GM21526 (cell line): Measurements from ENCODE around the gene TOR1A.

Experiments
- ATAC-seq: cut with Tn5 transposase; IDR thresholded peaks from one replicate; pipeline ENCODE4 v1.9.1; 2021; ENCODE audit warnings: moderate library complexity; ENCODE audit not compliant: unreplicated experiment, low FRiP score

The TOR1A gene

DNA sequence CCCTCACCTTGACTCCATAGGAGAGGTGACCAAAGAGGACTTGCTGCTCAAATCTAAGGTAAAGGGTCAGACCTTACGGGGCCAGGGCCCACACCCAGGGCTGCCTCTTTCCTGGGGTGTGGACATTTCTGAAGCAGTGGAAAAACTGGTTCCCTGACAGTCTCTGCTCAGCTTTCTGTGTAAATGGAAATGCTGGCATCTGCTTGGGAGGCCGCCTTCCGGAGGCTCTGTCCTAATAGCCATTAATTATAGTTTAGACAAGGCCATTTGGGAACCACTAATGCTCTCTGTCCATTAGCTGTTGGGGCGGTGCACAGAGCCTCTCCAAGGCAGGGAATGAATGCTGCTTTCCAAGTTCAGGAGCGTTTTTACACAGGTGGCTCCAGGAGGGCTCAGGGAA, 28.6 kb upstream of the TOR1A start:
- ATAC-seq = no peak

DNA sequence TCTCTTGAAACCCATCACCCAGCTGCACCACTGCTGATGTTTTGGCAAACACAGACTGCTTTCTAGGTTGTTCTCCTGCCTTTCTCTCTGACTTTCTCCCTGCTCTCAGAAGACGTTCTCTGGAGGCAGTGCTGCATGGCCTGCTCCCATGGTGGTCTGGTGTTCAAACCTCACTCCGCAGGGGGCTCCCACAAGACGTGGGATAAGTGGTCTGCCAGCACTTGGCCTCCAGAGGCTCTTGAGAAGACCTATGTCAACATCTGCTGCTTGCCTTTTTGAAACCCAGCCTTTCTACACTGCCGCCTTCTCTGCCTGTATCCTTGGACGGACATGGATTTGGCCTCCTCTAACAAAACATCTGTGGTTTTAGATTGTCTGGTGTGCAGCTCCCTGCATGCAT, 27.9 kb upstream of the TOR1A start:
- ATAC-seq = no peak

DNA sequence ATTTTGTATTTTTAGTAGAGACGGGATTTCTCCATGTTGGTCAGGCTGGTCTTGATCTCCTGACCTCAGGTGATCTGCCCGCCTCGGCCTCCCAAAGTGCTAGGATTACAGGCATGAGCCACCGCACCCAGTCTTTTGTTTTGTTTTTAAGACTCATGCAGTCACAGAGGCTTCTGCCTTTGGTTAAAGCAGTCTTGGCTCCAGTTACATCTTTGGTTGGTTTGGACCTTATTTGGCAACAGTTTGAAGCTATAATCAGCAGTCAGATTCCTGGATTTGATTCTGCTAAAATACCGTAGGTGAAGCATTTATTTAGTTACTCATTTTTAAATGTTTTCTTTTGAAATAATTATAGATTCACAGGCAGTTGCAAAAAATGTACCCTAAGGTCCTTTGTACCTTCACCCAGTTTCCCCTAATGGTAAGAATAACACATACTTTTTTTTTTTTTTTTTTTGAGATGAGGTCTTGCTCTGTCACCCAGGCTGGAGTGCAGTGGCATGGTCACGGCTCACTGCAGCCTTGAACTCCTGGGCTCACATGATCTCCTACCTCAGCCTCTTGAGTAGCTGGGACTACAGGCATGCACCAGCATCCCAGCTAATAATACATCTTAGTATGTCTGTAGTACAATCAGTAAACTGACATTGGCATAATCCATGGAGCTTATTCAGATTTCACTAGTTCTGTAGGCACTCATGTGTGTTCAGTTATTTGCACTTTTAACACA, 27.1 kb upstream of the TOR1A start:
- ATAC-seq = no peak

DNA sequence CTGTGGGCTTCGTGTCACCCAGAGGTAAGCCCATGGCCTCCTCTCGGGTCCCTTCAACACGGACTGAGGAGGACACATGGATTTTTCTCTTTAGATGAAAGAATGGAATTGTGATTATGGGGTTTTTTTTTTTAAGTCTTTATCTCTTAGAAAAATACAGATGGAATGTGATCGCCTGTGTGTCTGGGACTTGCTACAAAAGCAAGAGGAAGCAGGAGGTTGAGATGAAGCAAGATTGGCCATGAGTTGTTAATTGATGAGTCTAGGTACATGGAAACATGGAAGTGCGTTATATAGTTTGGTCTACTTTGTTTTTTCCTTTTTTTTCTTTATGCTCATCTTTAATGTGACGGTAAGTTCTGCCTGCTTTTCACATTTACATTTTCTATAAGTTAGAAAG, 26.0 kb upstream of the TOR1A start:
- ATAC-seq = no peak

DNA sequence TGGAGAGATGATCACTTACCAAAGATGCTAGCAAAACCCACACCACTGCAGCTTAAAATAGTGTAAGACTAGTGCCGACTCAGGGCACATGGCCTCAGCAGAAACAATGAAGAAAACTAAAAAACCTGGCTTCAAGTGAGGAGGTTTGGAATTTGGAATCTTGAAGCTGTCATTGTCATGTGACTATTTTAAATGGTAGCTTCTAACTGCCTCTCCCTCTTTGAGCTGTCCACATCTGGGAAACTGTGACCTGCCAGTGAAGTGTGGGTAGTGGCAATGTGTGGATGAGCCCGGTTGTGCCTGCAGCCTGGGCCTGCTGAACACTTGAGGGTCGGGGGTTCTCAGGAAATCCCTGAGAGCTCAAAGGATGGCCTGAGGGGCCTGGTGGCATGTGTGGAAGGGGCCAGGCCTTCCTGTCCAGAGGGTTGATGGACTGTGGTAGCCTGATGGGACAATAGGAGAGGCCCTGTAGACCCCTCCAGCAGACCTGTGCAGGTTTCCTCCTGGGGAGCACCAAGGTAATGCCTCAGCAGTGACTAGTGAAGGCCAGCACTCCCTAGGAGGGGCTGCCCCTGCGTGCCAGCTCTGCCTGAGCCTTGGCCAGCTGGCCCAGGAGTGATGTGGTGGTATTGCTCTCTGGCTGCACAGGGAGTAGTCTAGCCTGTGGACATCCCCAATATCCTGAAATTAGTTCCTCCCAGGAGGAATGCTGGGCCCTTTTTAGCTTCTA, 24.9 kb upstream of the TOR1A start:
- ATAC-seq = no peak

DNA sequence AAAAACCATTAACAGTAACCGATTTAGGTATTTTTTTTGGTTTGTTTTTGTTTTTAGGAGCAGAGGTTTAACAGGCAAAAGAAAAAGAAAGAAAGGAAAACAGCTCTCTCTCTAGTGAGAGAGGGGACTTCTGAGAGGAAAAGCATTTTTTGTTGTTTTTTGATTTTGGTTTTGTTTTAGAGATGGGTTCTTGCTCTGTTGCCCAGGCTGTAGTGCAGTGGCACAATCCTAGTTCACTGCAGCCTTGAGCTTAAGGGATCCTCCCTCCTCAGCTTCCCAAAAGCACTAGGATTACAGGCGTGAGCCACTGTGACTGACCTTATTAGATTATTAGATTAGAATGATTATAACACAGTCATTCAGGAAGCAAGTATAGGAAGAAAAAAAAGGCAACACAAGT, 21.4 kb upstream of the TOR1A start:
- ATAC-seq = no peak

DNA sequence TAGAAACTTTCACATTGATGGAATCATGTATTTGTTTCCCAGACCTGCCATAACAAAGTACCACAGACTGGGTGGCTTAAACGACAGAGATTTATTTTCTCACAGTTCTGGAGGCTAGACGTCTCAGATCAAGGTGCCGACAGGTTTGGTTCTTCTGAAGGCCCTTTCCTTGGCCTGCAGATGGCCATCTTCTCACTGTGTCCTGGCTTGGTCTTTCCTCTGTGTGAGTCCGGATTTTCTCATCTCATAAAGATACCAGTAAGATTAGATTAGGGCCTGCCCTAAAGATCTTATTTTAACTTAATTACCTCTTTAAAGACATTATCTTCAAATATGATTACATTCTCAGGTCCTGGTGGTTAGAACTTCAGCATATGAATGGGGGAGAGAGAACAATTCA, 17.1 kb upstream of the TOR1A start:
- ATAC-seq = no peak

DNA sequence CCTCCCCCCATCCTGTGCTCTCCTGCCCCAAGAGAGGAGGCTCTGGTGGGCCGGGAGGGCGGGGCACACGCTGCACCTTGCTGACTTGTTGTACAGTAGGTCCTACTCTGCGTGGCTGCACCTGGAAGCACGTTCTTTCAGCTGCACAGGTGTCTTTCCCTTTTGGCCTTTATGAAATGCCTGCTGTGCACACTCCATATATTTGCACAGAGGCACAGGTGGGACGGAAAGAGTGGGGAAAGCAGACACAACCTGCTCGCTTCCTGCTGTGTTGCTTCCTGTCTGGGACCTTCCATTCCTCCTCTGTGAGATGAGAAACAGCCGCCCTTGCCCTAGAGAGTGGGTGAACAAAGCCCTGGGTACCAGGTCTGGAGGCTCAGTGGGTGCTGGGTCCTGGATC, 16.1 kb upstream of the TOR1A start:
- no peak for ATAC-seq

DNA sequence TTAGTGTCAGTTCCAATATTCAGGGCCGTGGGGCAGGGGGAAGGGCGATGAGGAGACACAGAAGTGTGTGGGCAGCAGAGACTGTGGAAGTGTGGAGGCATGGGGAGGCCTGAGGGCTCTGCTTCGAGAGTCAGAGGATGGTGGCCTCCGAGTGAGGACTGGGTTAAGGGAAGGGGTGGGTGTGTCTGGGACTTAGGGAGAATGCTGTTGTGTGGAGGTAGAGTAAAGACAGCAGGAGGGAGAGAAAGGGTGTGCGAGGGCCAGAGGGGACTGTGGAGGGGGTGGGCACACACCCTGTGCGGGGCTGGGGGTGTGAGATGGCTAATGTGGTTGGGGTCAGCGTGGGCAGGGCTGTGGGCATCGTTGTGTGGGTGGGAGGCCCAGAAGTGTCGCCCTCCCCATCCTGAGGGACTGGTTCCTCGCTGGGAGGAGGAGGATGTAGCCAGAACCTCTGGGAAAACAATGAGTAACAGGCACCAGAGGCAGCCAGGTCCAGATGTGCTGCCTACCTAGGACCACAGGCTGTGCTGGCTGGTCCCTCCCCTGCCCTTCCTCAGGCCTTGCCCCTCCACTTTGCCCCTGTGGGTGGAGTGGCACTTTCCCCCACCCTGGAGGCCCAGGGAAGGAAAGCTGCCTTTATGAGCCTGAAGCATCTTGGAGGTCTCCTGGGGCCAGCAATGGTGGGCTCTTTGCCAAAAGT, 15.5 kb upstream of the TOR1A start:
- no peak for ATAC-seq

DNA sequence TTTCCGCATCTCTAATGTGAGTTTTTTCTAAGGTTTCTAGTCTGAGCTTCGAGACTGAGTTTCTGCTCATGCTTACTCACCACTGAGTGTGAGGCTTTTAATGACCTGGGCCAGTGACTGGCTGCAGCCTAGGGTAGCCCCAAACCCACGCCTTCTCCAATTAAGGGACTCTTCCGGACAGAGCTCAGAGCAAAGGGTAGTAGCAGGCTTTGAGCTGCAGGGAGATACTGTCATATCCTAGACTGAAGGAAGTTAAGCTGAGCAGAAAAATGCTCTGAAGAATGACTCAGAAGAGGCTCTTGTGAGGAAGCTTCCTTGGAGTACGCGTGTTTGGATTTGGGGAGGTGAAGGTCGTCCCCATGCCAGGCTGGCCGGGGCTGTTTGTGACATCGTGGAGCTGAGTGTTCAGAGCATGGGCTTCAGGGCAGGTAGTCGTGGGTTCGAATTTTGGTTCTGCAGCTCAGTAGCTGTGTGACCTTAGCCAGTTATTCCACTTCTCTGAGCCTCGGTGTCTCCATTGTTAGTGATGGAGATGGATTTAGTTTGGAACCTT, 14.8 kb upstream of the TOR1A start:
- ATAC-seq = no peak

DNA sequence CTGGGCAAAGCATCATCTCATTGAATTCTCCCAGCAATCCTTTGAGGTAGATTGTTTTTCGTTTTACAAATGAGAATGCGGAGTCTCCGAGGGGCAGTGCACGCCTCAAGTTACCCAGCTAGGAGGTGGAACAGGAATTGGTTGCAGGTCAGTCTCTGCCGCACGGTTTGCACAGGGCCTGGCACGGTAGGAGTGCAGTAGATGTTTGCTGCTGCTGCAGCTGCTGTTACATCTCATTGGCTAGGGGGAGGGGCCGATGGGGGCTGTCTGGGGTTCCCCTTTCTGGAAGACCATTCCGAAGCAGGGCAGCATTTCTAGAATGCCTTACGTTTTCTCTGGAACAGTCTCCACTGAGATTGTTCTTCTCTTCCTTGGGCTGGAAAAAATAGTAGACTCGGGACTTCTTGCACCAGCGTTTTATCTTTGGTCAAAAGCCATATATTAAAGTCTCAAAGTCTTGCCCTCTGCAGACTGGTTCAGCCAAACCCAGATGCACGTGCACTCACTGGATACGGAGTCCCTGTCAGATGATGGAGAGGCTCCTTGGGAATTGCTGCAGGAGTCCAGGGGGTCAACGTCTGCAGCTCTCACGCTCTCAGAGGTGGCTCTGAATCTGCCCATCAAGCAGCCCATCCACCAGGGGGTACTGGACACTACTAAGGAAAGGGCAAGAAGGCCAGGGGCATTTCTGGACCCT, 12.5 kb upstream of the TOR1A start:
- ATAC-seq = no peak

DNA sequence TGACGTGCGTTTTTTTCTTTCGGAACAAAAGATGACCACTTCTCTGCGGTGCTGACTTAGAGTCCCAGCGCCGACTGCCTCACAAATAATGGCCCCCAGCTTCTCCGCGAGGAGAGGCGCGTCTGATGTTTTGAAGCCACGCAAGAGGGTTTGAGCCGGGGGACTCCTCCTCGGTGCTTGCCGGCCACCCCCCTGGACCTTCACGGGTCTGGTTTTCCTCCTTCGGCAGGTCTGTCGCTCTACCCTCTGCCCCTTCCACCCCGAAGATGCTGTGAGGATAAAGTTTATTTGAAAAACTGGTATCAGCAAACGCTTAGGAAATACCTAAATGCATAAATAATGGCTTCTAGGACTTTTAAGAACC, 11.9 kb upstream of the TOR1A start:
- ATAC-seq = no peak

DNA sequence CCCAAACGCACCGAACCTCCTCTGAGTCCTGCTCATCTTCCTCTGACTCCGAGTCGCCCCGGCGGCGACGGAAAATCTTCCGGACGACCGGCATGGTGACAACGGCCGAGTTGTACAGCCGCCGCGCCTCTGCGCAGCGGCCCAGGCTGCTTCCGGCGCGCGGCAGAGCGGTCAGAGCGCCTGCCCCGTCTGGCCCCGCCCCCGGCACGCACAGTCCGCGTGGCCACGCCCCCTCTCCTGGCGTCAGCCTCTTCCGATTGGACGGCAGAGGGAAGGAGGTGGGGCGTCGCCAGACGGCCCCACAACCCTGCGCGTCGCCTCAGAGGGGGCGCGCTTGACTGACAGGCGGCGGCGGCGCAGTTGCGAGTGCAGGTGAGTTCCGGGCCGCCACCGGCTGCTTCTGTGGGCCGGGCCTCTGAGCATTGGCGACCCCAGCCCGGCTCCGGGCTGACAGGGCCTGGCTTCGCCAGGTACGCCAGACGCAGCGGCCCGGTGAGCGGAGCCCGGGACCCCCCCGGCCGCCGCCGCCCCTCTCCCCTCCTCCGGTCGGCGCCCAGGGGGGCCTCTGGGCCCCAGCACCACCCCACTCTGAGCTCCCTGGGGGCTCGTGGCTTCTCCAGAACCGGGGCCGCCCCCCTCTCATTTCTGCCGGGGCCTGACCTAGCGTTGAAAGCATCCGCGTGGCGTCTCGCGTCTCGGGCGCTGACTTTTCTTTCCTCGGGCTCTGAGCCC, 11.4 kb upstream of the TOR1A start, which contains the start of the genes C9orf78 and USP20:
C9orf78 (minus strand) TSS at position 148 of the 732 bp plus-strand sequence; CDS start at position 94, 54 bp downstream.
USP20 (plus strand) TSS at position 331 of the 732 bp plus-strand sequence. CDS start 17,098 bp downstream, outside the sequence.
- peak; percentile 83 for ATAC-seq

DNA sequence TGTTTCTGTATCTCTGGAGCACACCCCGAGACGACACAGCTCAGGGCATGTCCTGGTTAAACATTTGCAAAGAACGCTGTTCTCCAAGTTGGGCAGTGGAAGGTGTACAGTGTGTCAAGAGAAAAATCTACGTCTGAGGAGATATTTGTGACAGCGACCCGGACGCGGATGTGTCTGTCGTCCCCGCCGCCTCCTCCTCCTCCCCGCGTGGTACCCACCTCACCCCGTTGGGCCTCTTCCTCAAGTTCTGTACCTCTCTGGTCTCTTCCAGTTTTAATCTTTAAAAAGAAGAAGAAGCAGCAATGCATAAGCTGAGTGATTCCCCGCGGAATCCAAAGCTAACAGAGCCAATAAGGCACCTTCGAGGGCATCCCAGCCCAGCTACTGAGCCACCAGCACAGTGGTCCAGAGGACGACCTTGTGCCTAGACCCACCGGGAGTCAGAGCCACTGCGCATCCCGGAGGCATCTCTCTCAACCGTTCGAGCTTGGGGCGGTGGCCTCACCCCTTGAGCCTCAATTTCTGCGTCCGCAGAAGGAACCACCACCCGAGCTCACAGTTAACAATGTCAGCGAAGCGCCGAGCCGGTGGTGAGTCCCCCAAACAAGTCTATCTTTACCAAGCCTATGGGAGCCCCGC, 10.7 kb upstream of the TOR1A start:
- peak; percentile 10 for ATAC-seq

DNA sequence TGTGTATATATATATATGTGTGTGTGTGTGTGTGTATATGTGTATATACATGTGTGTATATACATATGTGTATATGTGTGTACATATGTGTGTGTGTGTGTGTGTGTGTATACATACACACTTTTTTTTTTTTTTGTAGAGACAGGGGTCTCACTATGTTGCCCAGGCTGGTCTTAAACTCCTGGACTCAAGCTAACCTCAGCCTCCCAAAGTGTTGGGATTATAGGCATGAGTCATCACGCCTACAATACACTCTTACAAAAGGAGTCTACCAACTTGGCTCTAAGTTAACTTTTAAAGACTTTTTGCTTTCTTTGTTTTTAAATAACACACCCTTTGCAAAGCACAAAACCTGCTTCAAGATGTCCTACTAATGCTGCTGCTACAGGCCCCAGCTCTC, 9.0 kb upstream of the TOR1A start:
- ATAC-seq = no peak

DNA sequence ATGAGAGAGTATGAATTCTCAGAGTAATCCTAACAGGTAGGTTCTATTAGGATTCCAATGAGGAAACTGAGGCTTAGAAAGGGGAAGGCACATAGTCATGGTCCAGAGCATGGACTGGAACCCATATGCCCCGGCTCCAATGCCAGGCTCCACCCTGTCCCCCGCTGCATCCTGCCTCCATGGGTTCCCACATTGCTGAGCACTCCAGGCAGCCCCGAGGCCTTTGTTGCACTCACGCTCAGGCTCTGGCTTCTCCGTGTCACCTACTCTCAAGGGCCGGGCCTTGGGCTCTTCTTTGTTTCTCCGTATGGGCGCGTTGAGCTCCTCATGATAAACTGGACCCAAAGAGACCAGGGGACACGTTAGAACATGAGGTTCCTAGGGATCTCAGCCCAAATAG, 5.0 kb upstream of the TOR1A start:
- no peak for ATAC-seq

DNA sequence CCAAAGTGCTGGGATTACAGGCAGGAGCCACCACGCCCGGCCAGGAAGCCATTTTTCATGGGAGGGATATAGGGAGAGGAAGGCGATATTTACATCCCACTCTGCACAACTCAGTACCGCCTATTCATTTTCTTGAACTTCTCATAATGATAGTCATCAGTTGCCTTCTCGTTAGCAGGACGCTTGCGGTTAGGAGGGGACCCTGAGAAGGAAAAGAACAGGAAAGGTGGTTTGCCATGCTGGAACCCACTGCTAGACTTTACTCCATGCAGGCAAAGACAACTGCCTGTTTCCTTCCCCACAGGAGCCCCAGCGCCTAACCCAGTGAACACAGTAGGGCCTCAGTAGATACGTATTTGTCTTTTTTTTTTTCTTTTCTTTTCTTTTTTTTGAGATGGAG, 4.1 kb upstream of the TOR1A start:
- ATAC-seq = no peak

DNA sequence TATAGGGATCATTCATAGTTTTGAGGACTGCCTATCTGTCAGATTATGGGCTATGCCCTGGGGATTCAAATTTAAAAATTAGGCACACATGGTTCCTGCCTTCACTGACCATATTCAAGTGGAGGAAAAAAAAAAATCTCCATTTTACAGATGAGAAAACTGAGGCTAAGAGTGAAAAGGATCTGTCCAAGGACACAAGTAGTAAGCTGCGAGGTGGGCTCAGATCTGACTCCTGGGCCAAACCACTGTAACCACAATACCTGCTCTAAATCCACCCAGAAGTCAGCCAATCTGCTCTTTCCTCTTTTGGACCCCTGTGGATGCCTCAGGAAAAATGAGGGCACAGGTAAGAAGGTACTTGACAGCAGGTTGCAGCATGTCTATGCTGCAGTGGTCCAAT, 2.8 kb upstream of the TOR1A start:
- ATAC-seq = no peak

DNA sequence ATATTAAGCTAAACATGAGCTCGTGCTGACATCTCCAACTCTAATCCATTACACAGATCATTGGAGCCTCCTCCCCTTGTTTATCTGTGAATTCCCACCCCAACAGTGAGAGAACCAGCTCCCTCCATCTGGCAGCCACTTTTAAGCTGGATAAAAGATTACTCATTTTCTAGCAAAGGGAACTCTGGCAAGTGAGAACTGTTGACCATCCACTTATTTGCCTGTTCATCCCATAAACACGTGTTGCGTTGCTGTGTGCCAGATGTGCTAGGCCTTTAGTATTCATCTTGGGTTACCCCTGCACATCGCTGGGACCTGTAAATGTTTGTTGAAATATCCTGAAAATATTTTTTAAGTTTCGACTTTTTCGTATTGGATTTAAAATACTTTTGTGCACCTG, 2.4 kb upstream of the TOR1A start:
- ATAC-seq = no peak

DNA sequence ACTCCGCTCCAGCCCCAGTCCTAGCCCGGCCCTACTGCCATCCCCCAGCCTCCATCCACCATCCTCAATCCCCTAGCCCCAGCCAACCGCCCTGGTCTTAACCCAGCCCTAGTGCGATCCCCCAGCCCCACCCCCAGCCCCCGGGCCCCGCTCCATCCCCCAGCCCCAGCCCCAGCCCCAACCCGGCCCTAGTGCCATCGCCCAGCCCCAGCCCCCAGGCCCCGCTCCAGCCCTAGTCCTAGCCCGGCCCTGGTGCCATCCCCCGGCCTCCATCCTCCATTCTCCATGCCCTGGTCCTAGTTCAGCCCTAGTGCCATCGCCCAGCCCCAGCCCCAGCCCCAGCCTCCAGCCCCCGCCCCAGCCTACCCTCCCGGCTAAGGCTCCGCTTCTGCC, 398 bp downstream of the TOR1A start:
- ATAC-seq = no peak
